Uterus (tissue), 4 donors: ENCODE data around the gene KIFAP3. TPM values are rescaled to one million over a fixed set of nuclear protein-coding genes. Genes with fewer than 3 reads are reported as not detected.

Source experiments
- DNase-seq, 2 donors: peaks; one replicate each; pipeline ENCODE4 v3.0.0-alpha.2; 2019 to 2020
- H3K27ac ChIP-seq, 2 donors: fragments of 200-600 bp; sonication (generic); 1 replicate in 1 of 2; 2 replicates in 1 of 2; pipeline ENCODE4 v1.5.1; 2016 to 2018
- H3K27me3 ChIP-seq, 2 donors: fragments of 200-600 bp; sonication (generic); one replicate each; pipeline ENCODE4 v1.5.1; 2018 to 2019; ENCODE audit warnings: control low read depth in 1 of 2
- H3K36me3 ChIP-seq, 2 donors: fragments of 200-600 bp; sonication (generic); one replicate each; pipeline ENCODE4 v1.5.1; 2019; ENCODE audit warnings: control low read depth in 1 of 2
- H3K4me1 ChIP-seq, 2 donors: fragments of 200-600 bp; sonication (generic); one replicate each; pipeline ENCODE4 v1.5.1; 2018 to 2019; ENCODE audit warnings: control low read depth in 1 of 2
- H3K4me3 ChIP-seq, 2 donors: fragments of 200-600 bp; sonication (generic); 1 replicate in 1 of 2; 2 replicates in 1 of 2; pipeline ENCODE4 v1.5.1; 2018 to 2019; ENCODE audit warnings: mild to moderate bottlenecking in 1 of 2
- H3K9me3 ChIP-seq, 2 donors: fragments of 200-600 bp; sonication (generic); one replicate each; pipeline ENCODE4 v1.5.1; 2019; ENCODE audit warnings: control low read depth in 1 of 2
- POLR2A ChIP-seq, 2 donors: fragments of 450-650 bp; IDR thresholded peaks; one replicate each; pipeline ENCODE4 v1.6.1; 2016; ENCODE audit warnings: antibody characterized with exemption in 2 of 2, mild to moderate bottlenecking in 1 of 2, moderate library complexity in 1 of 2
- intact Hi-C: fragments of 100-400 bp; cut with DNase I; formaldehyde crosslinking; loops from one replicate; pipeline ENCODE4 v1.15.1; 2023; ENCODE audit warnings: low total_unique reads
- total RNA-seq, 4 donors: library from RNA; depleted of rRNA in 3 of 4; stranded (reverse); fragments of >200 nt in 3 of 4; gene quantifications; one replicate each; pipeline versions ENCODE4 v1.1.0 to v1.2.4, GENCODE V29; 2014 to 2023
- TF ChIP-seq, protein P1 (sequence below), 4 experiments: fragments of 200-600 bp in 2 of 4; fragments of 450-650 bp in 2 of 4; sonication (generic) in 2 of 4; IDR thresholded peaks; one replicate each; pipeline ENCODE4 v1.5.1; 2016 to 2019; ENCODE audit warnings: antibody characterized with exemption in 4 of 4, mild to moderate bottlenecking in 2 of 4, moderate library complexity in 1 of 4
- donor health status: DM: yes; HTN: yes; CAD: no.

The KIFAP3 gene
- total RNA-seq, 4 donors from 2014 or later = 6.1 to 79.0 (median 58.7) TPM

- DNase-seq = no peak
- intact Hi-C loops = no loop called here
Observed at GRCh38 chr1:169901115-169901514, 173.4 kb downstream of the KIFAP3 start.

GRCh38 chr1:169900571-169900970 is 173.9 kb downstream of the KIFAP3 start:
- no peaks in the 10 kb centered on the region for H3K9me3 ChIP-seq
- H3K27ac ChIP-seq = no peak overlapping the region
- no peaks in the 10 kb centered on the region for H3K27me3 ChIP-seq
- no peak overlapping the region for H3K4me3 ChIP-seq
- DNase-seq = no peak
- no peaks in the 10 kb centered on the region for H3K4me1 ChIP-seq
- no peak for TF ChIP-seq POLR2A (IDR thresholded peaks at IDR 0.05)
- TF ChIP-seq, protein P1, sequence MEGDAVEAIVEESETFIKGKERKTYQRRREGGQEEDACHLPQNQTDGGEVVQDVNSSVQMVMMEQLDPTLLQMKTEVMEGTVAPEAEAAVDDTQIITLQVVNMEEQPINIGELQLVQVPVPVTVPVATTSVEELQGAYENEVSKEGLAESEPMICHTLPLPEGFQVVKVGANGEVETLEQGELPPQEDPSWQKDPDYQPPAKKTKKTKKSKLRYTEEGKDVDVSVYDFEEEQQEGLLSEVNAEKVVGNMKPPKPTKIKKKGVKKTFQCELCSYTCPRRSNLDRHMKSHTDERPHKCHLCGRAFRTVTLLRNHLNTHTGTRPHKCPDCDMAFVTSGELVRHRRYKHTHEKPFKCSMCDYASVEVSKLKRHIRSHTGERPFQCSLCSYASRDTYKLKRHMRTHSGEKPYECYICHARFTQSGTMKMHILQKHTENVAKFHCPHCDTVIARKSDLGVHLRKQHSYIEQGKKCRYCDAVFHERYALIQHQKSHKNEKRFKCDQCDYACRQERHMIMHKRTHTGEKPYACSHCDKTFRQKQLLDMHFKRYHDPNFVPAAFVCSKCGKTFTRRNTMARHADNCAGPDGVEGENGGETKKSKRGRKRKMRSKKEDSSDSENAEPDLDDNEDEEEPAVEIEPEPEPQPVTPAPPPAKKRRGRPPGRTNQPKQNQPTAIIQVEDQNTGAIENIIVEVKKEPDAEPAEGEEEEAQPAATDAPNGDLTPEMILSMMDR (IDR thresholded peaks at IDR 0.05) = no peak
- H3K36me3 ChIP-seq = no peaks in the 10 kb centered on the region
- intact Hi-C loops = no loop called here

More at GRCh38 chr1:169901115-169901514, 173.4 kb downstream of the KIFAP3 start:
- Histone ChIP-seq H3K4me3 (no peak overlapping the region), H3K27me3 (no peaks in the 10 kb centered on the region), H3K36me3 (no peaks in the 10 kb centered on the region), H3K27ac (no peak overlapping the region), H3K9me3 (no peaks in the 10 kb centered on the region), H3K4me1 (no peaks in the 10 kb centered on the region)
- TF ChIP-seq POLR2A (IDR thresholded peaks at IDR 0.05) = no peak
- TF ChIP-seq, protein P1 (IDR thresholded peaks at IDR 0.05) = no peak

DNA sequence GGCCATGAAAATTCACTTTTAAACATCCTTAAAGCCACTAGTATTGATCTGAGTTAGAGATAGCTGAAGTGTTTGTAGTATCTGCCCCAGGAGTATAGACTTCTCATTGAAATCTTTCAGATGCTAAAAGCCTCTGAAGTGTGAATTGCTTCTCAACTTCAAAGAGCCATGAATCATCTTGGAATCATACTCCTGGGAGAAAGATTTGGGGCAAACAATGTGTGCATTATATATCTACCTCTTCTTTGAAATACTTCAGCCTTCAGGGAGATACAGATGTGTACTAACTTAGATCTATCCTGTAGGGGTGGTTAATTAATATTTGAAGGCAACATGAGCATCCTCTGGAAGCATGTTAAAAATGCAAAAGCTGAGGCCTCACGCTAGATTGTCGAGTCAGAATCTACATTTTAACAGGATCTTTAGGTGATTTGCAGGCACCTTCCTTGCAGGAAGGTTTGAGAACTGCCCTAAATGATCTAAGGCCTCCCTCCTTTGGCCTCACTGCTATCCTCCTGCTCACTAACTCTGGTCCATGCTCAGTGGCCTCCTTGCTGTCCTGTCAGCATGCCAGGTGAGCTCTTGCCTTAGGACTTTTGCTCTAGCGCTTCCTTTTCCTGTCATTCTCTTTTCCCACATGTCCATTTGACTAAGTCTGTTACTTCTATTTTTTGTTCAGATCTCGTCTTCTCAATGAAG is 174.8 kb downstream of the KIFAP3 start:
- no peaks in the 10 kb centered on the region for H3K4me1 ChIP-seq
- no peaks in the 10 kb centered on the region for H3K9me3 ChIP-seq
- DNase-seq = no peak
- H3K27me3 ChIP-seq = no peaks in the 10 kb centered on the region
- TF ChIP-seq, protein P1 (IDR thresholded peaks at IDR 0.05) = no peak
- TF ChIP-seq POLR2A (IDR thresholded peaks at IDR 0.05) = no peak
- no peak overlapping the region for H3K4me3 ChIP-seq
- no peaks in the 10 kb centered on the region for H3K36me3 ChIP-seq
- no peak overlapping the region for H3K27ac ChIP-seq
- intact Hi-C loops = no loop called here

DNA sequence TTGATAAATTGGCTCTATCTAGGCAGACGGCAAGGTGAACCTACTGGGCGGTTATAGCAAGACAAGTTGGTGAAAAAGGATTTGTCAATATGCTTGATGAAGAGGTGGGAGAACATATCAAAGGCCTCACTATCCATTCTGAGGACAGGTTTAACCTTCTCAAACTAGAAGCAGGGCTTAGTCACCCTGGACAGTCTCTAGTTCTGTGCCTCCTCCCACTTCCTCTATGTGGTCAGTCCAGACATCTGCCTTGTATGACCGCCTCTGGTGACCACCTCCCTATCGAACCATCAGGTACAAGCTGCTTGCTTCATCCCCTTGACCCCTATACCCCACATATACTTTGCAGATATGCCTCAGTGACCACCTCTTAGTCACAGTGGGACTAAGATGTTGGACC is 178.5 kb downstream of the KIFAP3 start:
- intact Hi-C loops = no loop called here
- Histone ChIP-seq H3K4me3 (no peak overlapping the region), H3K27me3 (no peaks in the 10 kb centered on the region), H3K36me3 (no peaks in the 10 kb centered on the region), H3K27ac (no peak overlapping the region), H3K4me1 (no peaks in the 10 kb centered on the region), H3K9me3 (no peaks in the 10 kb centered on the region)
- TF ChIP-seq, protein P1 (IDR thresholded peaks at IDR 0.05) = no peak
- TF ChIP-seq POLR2A (IDR thresholded peaks at IDR 0.05) = no peak
- no peak for DNase-seq

DNA sequence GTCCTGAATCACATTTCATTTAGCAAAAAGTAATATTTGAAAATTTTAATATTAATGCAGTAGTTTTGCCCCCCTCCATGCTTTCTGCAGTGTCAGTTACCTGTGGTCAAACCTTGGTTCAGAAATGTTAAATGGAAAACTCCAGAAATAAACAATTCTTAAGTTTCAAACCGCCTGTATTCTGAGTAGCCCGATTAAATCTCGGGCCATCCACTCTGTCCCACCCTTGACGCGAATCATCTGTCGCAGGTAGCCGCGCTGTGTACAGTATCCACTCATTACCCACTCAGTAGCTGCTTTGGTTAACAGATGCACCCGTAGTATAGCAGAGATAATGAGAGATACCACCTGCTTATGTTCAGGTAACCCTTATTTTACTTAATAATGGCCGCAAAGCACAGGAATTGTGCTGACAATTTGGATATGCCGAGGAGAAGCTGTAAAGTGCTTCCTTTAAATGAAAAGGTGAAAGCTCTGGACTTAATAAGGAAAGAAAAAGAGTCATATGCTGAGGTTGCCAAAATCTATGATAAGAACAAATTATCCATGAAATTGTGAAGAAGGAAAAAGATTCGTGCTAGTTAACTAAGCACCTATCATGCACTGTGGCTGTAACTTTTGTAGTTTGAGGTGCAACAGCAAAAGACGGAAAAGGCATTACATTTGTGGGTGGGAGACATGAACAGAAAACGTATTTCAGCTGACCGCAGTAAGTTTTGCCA is 179.9 kb downstream of the KIFAP3 start:
- intact Hi-C loops = no loop called here
- DNase-seq = no peak

More for the DNA sequence above, 179.9 kb downstream of the KIFAP3 start:
- H3K27me3 ChIP-seq = no peaks in the 10 kb centered on the region
- H3K27ac ChIP-seq = peak overlapping the region; percentile 92 to 98
- TF ChIP-seq POLR2A (IDR thresholded peaks at IDR 0.05) = no peak
- TF ChIP-seq, protein P1 (IDR thresholded peaks at IDR 0.05) = no peak
- H3K36me3 ChIP-seq = no peaks in the 10 kb centered on the region
- peak overlapping the region; percentile 63 to 75 for H3K4me3 ChIP-seq
- no peaks in the 10 kb centered on the region for H3K4me1 ChIP-seq
- no peaks in the 10 kb centered on the region for H3K9me3 ChIP-seq
